Measurements from ENCODE around the gene SLC19A1. TPM values are rescaled to one million over a fixed set of nuclear protein-coding genes. Genes with fewer than 3 reads are reported as not detected.

Gene SLC19A1
- total RNA-seq, 4 donors from 2014 or later = 7.6 to 12.8 (median 10.3) TPM; not detected in 1

DNA sequence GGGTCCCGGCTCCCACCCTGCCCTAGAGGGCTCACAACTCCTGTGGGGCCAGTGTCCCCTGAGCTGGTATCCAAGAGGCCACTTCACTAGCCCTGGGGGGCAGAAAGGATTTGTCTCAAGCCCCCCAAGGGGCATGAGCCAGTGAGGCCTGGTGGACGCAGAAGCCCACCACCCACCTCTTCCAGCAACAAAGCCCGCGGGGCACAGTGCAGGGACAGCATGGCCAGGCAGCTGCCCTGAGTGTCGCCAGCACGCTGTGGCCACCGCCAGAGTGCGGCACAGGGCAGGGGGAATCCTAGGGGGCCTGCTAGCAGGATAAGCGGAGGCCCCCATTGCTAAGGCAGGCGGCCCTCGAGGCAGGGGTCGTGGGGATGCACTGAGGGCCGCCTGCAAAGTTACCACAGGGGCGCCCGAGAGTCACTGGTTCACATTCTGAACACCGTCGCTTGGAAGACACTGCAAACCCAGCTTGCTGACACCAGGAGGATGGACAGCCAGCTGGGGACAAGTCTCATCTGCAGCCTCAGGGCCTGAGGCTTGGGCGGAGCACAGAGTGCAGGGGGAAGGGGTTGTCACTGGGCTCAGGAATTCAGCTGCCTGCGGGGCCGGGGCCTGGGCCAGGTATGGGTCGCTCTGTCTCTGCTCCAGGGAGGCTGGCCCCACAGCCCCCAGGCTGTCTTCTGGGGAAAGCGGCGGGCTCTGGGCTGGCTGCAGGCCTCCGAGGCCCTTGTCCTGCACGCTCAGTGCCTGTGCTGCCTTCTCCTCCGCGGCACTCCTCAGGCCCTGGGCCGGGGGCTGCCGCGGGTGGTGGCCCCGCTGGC, 26.8 kb downstream of the SLC19A1 start:
- no peak for DNase-seq
- no peaks in the 10 kb centered on the region for H3K4me1 ChIP-seq
- no peak for TF ChIP-seq POLR2A (IDR thresholded peaks at IDR 0.05)
- TF ChIP-seq, protein P1, sequence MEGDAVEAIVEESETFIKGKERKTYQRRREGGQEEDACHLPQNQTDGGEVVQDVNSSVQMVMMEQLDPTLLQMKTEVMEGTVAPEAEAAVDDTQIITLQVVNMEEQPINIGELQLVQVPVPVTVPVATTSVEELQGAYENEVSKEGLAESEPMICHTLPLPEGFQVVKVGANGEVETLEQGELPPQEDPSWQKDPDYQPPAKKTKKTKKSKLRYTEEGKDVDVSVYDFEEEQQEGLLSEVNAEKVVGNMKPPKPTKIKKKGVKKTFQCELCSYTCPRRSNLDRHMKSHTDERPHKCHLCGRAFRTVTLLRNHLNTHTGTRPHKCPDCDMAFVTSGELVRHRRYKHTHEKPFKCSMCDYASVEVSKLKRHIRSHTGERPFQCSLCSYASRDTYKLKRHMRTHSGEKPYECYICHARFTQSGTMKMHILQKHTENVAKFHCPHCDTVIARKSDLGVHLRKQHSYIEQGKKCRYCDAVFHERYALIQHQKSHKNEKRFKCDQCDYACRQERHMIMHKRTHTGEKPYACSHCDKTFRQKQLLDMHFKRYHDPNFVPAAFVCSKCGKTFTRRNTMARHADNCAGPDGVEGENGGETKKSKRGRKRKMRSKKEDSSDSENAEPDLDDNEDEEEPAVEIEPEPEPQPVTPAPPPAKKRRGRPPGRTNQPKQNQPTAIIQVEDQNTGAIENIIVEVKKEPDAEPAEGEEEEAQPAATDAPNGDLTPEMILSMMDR (IDR thresholded peaks at IDR 0.05) = no peak
- no peaks in the 10 kb centered on the region for H3K36me3 ChIP-seq
- no peak overlapping the region for H3K27ac ChIP-seq
- intact Hi-C loops (cut with DNase I; ENCODE audit: low total_unique reads) = no loop called here
- H3K27me3 ChIP-seq = no peaks in the 10 kb centered on the region
- no peak overlapping the region for H3K4me3 ChIP-seq
- peaks cover 0 to 12% of the 10 kb centered on the region in 2 donors for H3K9me3 ChIP-seq

DNA sequence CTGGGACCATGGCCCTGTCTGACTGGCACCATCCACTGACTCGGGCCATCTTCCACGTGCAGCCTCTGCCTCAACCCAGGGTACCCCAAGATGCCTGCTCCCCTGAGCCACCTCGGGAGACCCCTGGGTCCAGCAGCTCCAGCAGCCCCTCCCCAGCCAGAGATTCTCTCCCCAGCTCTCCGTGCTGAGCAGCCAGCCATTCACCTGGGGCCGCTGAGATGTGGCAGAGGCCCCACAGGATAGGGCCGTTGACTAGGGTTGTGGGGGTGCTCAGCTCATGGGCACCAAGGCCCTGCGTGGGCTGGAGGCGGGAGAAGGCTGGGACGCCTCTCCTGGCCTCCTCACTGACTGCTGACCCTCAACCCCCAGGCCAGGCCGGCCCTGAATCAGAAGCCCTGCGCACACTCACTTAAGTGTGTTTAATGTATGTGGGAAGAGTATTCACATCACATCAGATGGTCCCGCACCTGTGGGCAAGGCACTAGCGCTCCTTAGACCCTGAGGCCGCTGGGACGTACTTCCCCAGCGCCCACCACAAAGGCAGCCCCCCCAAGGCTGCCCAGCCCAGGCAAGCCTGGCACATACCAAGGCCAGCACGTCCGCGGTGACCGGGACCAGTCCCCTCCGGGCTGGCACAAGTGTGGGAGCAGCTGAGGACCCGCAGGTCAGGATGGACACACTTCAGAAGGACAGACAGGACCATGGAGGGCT, 27.8 kb downstream of the SLC19A1 start:
- peaks cover 0 to 2% of the 10 kb centered on the region in 2 donors for H3K9me3 ChIP-seq
- no peak for DNase-seq
- no peaks in the 10 kb centered on the region for H3K27me3 ChIP-seq
- no peak for TF ChIP-seq POLR2A (IDR thresholded peaks at IDR 0.05)
- TF ChIP-seq, protein P1 (IDR thresholded peaks at IDR 0.05) = no peak
- no peaks in the 10 kb centered on the region for H3K36me3 ChIP-seq
- H3K4me1 ChIP-seq = no peaks in the 10 kb centered on the region
- H3K27ac ChIP-seq = no peak overlapping the region
- intact Hi-C loops (cut with DNase I; ENCODE audit: low total_unique reads) = no loop called here
- no peak overlapping the region for H3K4me3 ChIP-seq

DNA sequence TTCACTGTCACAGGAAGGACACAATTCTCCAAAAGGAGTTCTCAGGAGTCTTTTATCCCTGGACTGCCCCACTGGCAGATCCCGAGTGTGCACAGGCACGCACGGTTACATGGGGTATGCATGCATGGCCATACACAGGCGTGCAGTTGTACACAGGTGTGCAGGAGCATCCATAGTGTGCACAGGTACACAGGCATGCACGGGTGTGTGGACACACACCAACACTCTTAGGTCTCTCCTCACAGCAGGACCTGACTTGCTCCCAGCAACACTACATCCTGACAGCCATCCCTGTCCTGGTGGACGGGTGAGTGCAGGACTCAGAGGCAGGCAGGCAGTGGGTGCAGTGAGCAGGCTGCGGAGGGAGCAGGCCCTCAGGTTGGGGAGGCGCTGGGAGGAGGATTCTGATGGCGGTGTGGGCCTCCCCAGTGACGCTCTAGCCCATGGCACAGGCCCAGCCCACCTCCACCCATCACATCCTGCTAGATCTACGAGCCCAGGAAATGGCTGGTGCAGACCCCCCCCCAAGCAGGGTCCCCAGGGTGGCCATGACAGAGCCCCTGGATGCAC, 28.4 kb downstream of the SLC19A1 start:
- no peaks in the 10 kb centered on the region for H3K36me3 ChIP-seq
- no peaks in the 10 kb centered on the region for H3K9me3 ChIP-seq
- no peak overlapping the region for H3K27ac ChIP-seq
- no peak overlapping the region for H3K4me3 ChIP-seq
- TF ChIP-seq, protein P1 (IDR thresholded peaks at IDR 0.05) = no peak
- no peak for TF ChIP-seq POLR2A (IDR thresholded peaks at IDR 0.05)
- H3K4me1 ChIP-seq = no peaks in the 10 kb centered on the region
- no peaks in the 10 kb centered on the region for H3K27me3 ChIP-seq
- no peak for DNase-seq
- intact Hi-C loops (cut with DNase I; ENCODE audit: low total_unique reads) = no loop called here

DNA sequence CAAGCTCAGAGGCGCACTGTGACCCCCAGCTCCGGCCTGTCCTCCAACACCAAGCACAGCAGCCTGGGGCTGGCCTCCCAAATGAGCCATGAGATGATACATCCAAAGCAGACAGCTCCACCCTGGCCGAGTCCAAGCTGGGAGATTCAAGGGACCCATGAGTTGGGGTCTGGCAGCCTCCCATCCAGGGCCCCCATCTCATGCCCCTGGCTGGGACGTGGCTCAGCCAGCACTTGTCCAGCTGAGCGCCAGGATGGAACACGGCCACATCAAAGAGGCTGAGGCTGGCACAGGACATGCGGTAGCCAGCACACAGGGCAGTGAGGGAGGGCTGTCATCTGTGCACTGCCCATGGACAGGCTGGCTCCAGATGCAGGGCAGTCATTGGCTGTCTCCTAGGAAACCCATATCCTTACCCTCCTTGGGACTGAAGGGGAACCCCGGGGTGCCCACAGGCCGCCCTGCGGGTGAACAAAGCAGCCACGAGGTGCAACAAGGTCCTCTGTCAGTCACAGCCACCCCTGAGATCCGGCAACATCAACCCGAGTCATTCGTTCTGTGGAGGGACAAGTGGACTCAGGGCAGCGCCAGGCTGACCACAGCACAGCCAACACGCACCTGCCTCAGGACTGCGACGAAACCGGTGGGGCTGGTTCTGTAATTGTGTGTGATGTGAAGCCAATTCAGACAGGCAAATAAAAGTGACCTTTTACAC, 29.1 kb downstream of the SLC19A1 start:
- H3K27me3 ChIP-seq = no peaks in the 10 kb centered on the region
- no peak overlapping the region for H3K27ac ChIP-seq
- no peaks in the 10 kb centered on the region for H3K36me3 ChIP-seq
- no peaks in the 10 kb centered on the region for H3K4me1 ChIP-seq
- intact Hi-C loops (cut with DNase I; ENCODE audit: low total_unique reads) = no loop called here
- TF ChIP-seq POLR2A (IDR thresholded peaks at IDR 0.05) = no peak
- TF ChIP-seq, protein P1 (IDR thresholded peaks at IDR 0.05) = no peak
- H3K9me3 ChIP-seq = no peaks in the 10 kb centered on the region
- no peak overlapping the region for H3K4me3 ChIP-seq
- no peak for DNase-seq
